Gastrocnemius medialis (tissue), 4 donors: ENCODE results near the gene GAD2. TPM values are rescaled to one million over a fixed set of nuclear protein-coding genes. Genes with fewer than 3 reads are reported as not detected.

ENCODE experiments used
- ATAC-seq, 2 donors: fragments of 150-250 bp; one replicate each; pipeline ENCODE4 v1.9.1; 2016
- DNase-seq, 2 donors: peaks; one replicate each; pipeline ENCODE4 v3.0.0-alpha.2; 2019
- H3K27ac ChIP-seq, 4 donors: fragments of 200-600 bp; sonication (generic); 1 replicate in 1 of 4; 2 replicates in 3 of 4; pipeline ENCODE4 v1.5.1; 2016 to 2018; ENCODE audit warnings: mild to moderate bottlenecking in 2 of 4, moderate library complexity in 1 of 4
- H3K27me3 ChIP-seq, 3 donors: fragments of 200-600 bp; sonication (generic) in 2 of 3; 1 replicate in 1 of 3; 2 replicates in 2 of 3; pipeline versions ENCODE4 v1.5.1 to v1.6.0; 2016 to 2019; ENCODE audit warnings: mild to moderate bottlenecking in 1 of 3, moderate library complexity in 1 of 3
- H3K36me3 ChIP-seq, 2 donors: fragments of 200-600 bp; sonication (generic) in 1 of 2; one replicate each; pipeline ENCODE4 v1.5.1; 2017 to 2018
- H3K4me1 ChIP-seq, 2 donors: fragments of 200-600 bp; sonication (generic) in 1 of 2; one replicate each; pipeline ENCODE4 v1.5.1; 2016 to 2017; ENCODE audit warnings: mild to moderate bottlenecking in 2 of 2
- H3K4me3 ChIP-seq, 4 donors: fragments of 200-600 bp; sonication (generic) in 3 of 4; 1 replicate in 1 of 4; 2 replicates in 3 of 4; pipeline ENCODE4 v1.5.1; 2016 to 2019; ENCODE audit warnings: mild to moderate bottlenecking in 2 of 4
- H3K9me3 ChIP-seq, 3 donors: fragments of 200-600 bp; sonication (generic) in 2 of 3; 1 replicate in 1 of 3; 2 replicates in 2 of 3; pipeline ENCODE4 v1.5.1; 2016 to 2019
- CTCF ChIP-seq, 5 experiments: fragments of 450-650 bp in 3 of 5; fragments of 200-600 bp in 2 of 5; sonication (generic) in 2 of 5; IDR thresholded peaks in 4 of 5; conservative IDR thresholded peaks in 1 of 5; 1 replicate in 4 of 5; 2 replicates in 1 of 5; pipeline ENCODE4 v1.5.1; 2016 to 2019; ENCODE audit warnings: antibody characterized with exemption in 5 of 5, mild to moderate bottlenecking in 3 of 5, moderate library complexity in 3 of 5
- POLR2A ChIP-seq, 2 donors: fragments of 450-650 bp; IDR thresholded peaks; one replicate each; pipeline ENCODE4 v1.6.1; 2017; ENCODE audit warnings: antibody characterized with exemption in 2 of 2, mild to moderate bottlenecking in 2 of 2, moderate library complexity in 2 of 2
- in situ Hi-C, 4 donors: fragments of 200-750 bp; cut with MboI; loops; one replicate each; pipeline versions ENCODE4 v1.15.0 to v1.8.0; 2017; ENCODE audit warnings: low sequenced_read_pairs in 4 of 4
- intact Hi-C: fragments of 100-400 bp; cut with DNase I; formaldehyde crosslinking; loops from one replicate; pipeline ENCODE4 v1.15.1; 2023; ENCODE audit warnings: low total_unique reads
- total RNA-seq, 4 donors: library from RNA; depleted of rRNA; stranded (reverse); fragments of >200 nt; gene quantifications; one replicate each; pipeline versions ENCODE4 v1.1.0 to v1.2.3, GENCODE V29; 2016

GAD2 gene
- total RNA-seq = not detected

DNA sequence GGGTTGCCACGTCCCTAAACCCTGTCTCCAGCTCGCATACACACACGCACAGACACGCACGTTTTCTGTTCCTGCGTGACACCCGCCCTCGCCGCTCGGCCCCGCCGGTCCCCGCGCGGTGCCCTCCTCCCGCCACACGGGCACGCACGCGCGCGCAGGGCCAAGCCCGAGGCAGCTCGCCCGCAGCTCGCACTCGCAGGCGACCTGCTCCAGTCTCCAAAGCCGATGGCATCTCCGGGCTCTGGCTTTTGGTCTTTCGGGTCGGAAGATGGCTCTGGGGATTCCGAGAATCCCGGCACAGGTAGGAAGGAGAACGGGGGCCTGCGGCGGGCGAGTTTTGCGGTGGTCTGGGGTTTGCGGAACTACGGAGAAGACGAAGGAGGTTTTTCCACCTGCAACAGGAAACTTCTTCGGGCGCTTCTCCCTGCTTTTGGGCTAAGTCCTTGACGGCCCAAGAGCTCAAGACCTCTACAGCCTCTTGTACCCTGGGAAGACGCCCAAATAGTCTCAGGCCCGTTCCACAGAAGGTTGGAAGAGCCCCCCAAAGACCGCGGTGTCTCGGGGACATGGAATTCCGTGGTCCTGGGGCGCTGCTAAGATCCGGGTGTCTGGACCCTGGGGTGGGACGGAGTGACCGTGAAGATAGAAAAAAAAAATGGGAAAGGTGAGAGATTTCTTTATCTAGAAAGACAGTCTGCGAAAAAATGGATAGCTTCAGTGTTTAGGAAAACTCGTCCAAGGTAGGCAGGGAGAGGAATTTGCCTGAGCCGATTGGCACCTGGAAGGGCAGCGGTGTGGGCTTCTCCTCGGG is at the start of gene GAD2:
GAD2 (plus strand) TSS at position 190 of the 811 bp plus-strand sequence; CDS start at position 226, 36 bp downstream.
- Histone ChIP-seq H3K36me3 (no peaks in the 10 kb centered on the region), H3K27me3 (peaks cover 69 to 82% (median 76%) of the 10 kb centered on the region in 3 donors), H3K4me3 (no peak within 1 kb of the TSS), H3K4me1 (no peaks in the 10 kb centered on the region), H3K27ac (no peak within 1 kb of the TSS), H3K9me3 (no peaks in the 10 kb centered on the region)
- no peak for DNase-seq
- TF ChIP-seq POLR2A (IDR thresholded peaks at IDR 0.05) (no peak), CTCF (IDR thresholded peaks at IDR 0.05 in 4 of 5, conservative IDR thresholded peaks at IDR 0.05 in 1 of 5) (no peak)
- in situ Hi-C loops (no loop called here), intact Hi-C loops (no loop called here)
- ATAC-seq = no peak

DNA sequence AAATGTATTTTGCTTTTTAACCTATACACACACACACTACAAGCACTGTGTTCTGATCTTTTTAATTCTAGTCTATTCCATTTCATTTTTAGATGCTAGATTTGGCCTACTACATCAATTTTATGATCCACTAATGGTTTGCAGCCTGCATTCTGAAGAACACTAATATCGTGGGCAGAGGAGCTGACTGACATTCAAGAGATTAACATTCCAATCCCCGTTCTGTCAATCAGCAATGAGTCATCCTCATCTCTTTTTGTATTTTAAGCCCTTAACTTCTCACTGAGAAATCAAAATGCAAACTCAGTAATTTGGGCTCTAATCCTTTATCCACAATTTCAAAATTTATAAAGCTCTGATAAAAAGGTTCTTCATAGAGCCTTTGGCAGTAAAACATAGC is 47.1 kb upstream of the GAD2 start:
- no peak for DNase-seq
- ATAC-seq = no peak
- H3K4me3 ChIP-seq = no peak overlapping the region
- no peaks in the 10 kb centered on the region for H3K4me1 ChIP-seq
- no peak for TF ChIP-seq POLR2A (IDR thresholded peaks at IDR 0.05)
- intact Hi-C loops = no loop called here
- no peak overlapping the region for H3K27ac ChIP-seq
- H3K36me3 ChIP-seq = no peaks in the 10 kb centered on the region
- H3K9me3 ChIP-seq = no peaks in the 10 kb centered on the region
- no peaks in the 10 kb centered on the region for H3K27me3 ChIP-seq
- in situ Hi-C loops = no loop called here

- Histone ChIP-seq H3K9me3 (no peaks in the 10 kb centered on the region), H3K27ac (no peak overlapping the region), H3K36me3 (no peaks in the 10 kb centered on the region), H3K4me1 (no peaks in the 10 kb centered on the region), H3K27me3 (no peaks in the 10 kb centered on the region), H3K4me3 (no peak overlapping the region)
- in situ Hi-C loops (no loop called here), intact Hi-C loops (no loop called here)
- no peak for DNase-seq
- no peak for ATAC-seq
- no peak for TF ChIP-seq POLR2A (IDR thresholded peaks at IDR 0.05)
- no peak for TF ChIP-seq CTCF (IDR thresholded peaks at IDR 0.05 in 4 of 5, conservative IDR thresholded peaks at IDR 0.05 in 1 of 5)
Measured at GRCh38 chr10:26172131-26172530, 44.4 kb upstream of the GAD2 start.

- intact Hi-C loops = no loop called here
- no peaks in the 10 kb centered on the region for H3K9me3 ChIP-seq
- no peak for TF ChIP-seq POLR2A (IDR thresholded peaks at IDR 0.05)
- no peak for TF ChIP-seq CTCF (IDR thresholded peaks at IDR 0.05 in 4 of 5, conservative IDR thresholded peaks at IDR 0.05 in 1 of 5)
- no peak for ATAC-seq
- H3K36me3 ChIP-seq = no peaks in the 10 kb centered on the region
- H3K4me3 ChIP-seq = no peak overlapping the region
- no peaks in the 10 kb centered on the region for H3K4me1 ChIP-seq
- no peaks in the 10 kb centered on the region for H3K27me3 ChIP-seq
- DNase-seq = no peak
- in situ Hi-C loops = no loop called here
- no peak overlapping the region for H3K27ac ChIP-seq
Measured at GRCh38 chr10:26173837-26174236, 42.7 kb upstream of the GAD2 start.

GRCh38 chr10:26177341-26177740 is 39.2 kb upstream of the GAD2 start:
- DNase-seq = no peak
- no peak overlapping the region for H3K27ac ChIP-seq
- no peak for ATAC-seq
- H3K9me3 ChIP-seq = no peaks in the 10 kb centered on the region
- H3K27me3 ChIP-seq = no peaks in the 10 kb centered on the region
- in situ Hi-C loops (no loop called here), intact Hi-C loops (no loop called here)
- H3K4me3 ChIP-seq = no peak overlapping the region
- H3K4me1 ChIP-seq = no peaks in the 10 kb centered on the region
- TF ChIP-seq POLR2A (IDR thresholded peaks at IDR 0.05) (no peak), CTCF (IDR thresholded peaks at IDR 0.05 in 4 of 5, conservative IDR thresholded peaks at IDR 0.05 in 1 of 5) (no peak)
- no peaks in the 10 kb centered on the region for H3K36me3 ChIP-seq
